GM20000 (cell line): ENCODE data around the gene KL.

Source experiments
- DNase-seq: peaks from one replicate; pipeline ENCODE4 v3.0.0; 2012; ENCODE audit warnings: low spot score
- TF ChIP-seq, protein P1 (sequence below): IDR thresholded peaks from 2 replicates; pipeline ENCODE4 v1.5.1; 2012; ENCODE audit warnings: mild to moderate bottlenecking, control low read depth; ENCODE audit errors: extremely low read depth, missing control alignments

KL gene

DNA sequence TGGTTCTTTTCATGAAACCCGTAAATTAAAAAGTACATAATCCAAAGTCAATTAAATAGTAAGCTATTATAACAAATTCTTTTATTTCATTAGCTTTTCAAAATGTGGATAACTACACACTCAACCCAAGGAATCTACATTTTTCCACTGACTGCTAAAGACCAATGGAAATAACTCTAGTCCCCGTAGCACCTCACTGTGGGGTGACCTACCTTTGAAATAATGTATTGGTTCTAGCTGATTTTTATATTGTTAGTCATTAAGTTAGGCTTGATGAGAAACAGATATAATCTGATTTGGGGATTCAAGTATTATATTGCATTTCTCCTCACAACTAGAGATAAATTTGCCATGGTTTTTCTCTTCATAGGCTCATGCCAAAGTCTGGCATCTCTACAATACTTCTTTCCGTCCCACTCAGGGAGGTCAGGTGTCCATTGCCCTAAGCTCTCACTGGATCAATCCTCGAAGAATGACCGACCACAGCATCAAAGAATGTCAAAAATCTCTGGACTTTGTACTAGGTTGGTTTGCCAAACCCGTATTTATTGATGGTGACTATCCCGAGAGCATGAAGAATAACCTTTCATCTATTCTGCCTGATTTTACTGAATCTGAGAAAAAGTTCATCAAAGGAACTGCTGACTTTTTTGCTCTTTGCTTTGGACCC is 37.3 kb downstream of the KL start:
- TF ChIP-seq, protein P1, sequence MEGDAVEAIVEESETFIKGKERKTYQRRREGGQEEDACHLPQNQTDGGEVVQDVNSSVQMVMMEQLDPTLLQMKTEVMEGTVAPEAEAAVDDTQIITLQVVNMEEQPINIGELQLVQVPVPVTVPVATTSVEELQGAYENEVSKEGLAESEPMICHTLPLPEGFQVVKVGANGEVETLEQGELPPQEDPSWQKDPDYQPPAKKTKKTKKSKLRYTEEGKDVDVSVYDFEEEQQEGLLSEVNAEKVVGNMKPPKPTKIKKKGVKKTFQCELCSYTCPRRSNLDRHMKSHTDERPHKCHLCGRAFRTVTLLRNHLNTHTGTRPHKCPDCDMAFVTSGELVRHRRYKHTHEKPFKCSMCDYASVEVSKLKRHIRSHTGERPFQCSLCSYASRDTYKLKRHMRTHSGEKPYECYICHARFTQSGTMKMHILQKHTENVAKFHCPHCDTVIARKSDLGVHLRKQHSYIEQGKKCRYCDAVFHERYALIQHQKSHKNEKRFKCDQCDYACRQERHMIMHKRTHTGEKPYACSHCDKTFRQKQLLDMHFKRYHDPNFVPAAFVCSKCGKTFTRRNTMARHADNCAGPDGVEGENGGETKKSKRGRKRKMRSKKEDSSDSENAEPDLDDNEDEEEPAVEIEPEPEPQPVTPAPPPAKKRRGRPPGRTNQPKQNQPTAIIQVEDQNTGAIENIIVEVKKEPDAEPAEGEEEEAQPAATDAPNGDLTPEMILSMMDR = no peak
- no peak for DNase-seq

DNA sequence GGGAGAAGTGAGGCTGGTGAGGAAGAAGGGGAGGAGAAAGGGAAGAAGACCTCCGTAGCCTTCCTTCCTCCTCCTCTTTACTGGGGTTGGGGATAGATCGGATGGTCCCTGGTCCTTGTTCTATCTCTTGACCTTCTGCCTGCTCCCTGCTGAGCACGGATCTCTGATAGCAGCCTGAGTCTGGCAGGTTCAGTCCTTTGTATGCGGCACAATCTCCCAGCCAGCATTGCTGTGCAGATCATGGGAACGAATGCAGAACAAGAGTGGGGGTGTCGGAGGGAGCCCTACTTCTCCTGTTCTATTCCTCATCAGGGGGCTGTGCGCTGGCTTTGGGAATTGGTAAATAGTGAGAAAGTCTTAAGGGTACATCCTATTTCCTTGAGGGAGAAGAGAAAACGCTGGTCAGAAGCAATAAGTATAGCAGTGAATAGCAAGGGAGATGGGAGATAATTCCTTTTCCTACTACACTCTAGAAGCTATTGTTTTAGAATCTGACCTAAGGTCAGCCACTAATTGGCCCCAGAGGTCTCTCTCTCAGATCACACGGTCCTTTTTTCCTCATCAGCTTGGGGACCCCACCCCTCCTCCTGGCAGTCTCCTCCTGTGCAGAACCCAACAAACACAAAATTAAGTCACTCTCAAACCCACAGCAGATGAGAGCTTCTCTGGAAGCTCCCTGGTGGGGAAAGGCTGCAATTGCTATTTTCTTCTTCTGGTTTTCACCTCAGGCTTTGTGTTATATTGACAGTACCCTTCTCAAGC is 41.0 kb downstream of the KL start:
- TF ChIP-seq, protein P1 = no peak
- peak; percentile 46 for DNase-seq

DNA sequence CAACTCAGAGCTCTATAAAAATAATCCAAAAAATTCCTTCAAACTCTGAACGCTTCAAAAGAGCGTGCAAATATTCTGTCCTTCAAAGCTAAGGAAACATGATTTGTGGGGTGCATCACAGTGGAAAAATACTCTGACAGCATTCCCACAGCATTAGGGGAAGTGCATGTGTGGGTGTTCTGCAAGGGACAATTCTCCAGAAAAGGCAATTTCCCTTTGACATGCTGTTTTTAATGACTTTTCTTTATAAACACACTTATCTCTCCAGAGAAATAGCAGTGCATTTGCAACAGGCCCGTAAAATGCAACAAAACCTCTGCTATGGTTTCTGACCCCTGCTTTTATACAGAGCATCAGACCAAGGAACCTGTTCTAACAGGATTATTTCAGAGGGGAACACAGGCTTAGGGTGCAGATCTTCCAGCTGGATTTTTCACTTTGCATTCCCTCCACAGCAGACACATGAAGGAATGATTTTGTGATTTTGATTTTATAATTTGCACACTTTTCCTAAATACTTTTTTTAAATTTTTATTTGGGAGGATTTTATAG is 42.6 kb downstream of the KL start:
- no peak for DNase-seq
- TF ChIP-seq, protein P1 = no peak

DNA sequence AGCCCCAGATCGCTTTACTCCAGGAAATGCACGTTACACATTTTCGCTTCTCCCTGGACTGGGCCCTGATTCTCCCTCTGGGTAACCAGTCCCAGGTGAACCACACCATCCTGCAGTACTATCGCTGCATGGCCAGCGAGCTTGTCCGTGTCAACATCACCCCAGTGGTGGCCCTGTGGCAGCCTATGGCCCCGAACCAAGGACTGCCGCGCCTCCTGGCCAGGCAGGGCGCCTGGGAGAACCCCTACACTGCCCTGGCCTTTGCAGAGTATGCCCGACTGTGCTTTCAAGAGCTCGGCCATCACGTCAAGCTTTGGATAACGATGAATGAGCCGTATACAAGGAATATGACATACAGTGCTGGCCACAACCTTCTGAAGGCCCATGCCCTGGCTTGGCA is 44.6 kb downstream of the KL start:
- TF ChIP-seq, protein P1 = no peak
- no peak for DNase-seq

DNA sequence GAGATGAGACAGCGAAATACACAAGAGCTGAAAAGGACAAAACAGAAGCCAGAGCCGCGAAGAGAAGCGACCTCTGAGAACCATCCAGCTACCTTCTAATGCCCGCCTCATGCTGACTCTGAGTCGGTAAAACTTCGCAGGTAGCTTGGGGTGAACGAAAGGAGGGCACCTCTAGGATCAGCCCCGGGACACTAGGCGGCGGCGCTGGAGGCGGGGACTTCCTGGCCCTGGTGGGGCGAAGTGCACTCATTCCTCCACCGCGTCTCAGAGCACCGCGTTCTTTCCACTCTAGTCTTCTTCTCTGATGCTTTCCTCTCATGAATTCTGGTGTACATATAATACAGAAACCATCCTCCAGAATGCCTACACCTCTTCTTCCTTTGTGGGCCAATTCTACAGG is 50.1 kb downstream of the KL start:
- TF ChIP-seq, protein P1 = no peak
- DNase-seq = no peak

DNA sequence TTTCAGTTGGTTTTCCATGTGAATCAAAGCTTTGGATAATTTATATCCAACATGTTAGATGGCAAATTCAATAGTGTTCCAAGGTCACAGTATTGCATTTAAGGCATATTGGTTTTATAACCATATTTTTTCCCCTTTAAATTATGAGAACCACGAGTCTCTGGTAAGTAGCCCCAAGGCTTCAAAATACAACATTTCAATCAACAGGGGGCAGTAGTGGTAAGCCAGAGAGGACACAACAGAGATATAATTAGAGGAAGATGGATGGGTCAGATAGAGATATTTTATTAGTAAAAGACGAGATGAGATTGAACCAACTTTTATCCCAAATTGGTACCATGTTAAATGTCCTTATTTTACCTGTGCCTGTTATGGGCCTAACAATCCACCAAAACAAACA is 53.1 kb downstream of the KL start:
- TF ChIP-seq, protein P1 = peak; percentile 30
- DNase-seq = peak; percentile 25

DNA sequence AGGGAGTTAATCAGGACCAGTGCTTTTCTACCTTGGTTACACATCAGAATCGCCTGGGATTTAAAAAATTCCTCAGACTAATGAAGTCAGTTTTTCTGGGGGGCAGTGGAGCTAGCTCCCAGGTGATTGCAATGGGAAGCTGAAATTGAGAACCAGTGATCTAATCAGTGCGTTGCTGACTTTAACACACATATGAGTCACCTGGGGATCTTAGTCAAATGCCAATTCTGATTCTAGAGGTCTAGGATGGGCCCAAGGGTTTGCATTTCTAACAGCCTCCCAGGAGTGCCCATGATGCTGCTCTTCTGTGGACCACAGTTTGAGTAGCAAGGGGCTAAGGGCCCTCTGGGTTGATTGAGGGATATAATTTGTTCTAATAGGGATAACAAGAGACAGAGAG is 54.5 kb downstream of the KL start:
- DNase-seq = no peak
- TF ChIP-seq, protein P1 = no peak
